Measurements from ENCODE around the gene VSTM4. TPM values are rescaled to one million over a fixed set of nuclear protein-coding genes. Genes with fewer than 3 reads are reported as not detected.

VSTM4 gene
- total RNA-seq, 1 experiment from 2014 or later, result 0.72 TPM

GRCh38 chr10:49008091-49008490, 107.2 kb downstream of the VSTM4 start:
- Mint-ChIP-seq H3K27ac (no peak overlapping the region), H3K4me3 (no peak overlapping the region), H3K9me3 (peaks cover 8% of the 10 kb centered on the region), H3K36me3 (no peaks in the 10 kb centered on the region; the same call in 1 of the 2 replicates), H3K4me1 (peaks cover 6% of the 10 kb centered on the region), H3K27me3 (ENCODE audit: low read depth) (no peaks in the 10 kb centered on the region)
- CTCF ChIA-PET, result interaction anchor here (1.6 kb wide), 1 partner anchor 157 kb away, joined by 7 read pairs; no protein-coding TSS in a partner anchor
- ATAC-seq, result no peak
- no peak for TF ChIP-seq ZNF232 (CRISPR knock-in tag; IDR thresholded peaks at IDR 0.05)
- no peak for DNase-seq (ENCODE audit: low spot score)
- POLR2A ChIA-PET, result no interaction called here

GRCh38 chr10:49007129-49007528, 108.2 kb downstream of the VSTM4 start:
- no peak for TF ChIP-seq ZBTB21 (CRISPR knock-in tag; IDR thresholded peaks at IDR 0.05; ENCODE audit: borderline replicate concordance)
- no peak for TF ChIP-seq SMAD3 (CRISPR knock-in tag; IDR thresholded peaks at IDR 0.05; ENCODE audit: borderline replicate concordance)
- TF ChIP-seq NR1H2 (CRISPR knock-in tag; IDR thresholded peaks at IDR 0.05), result no peak
- no peak for TF ChIP-seq E2F1 (CRISPR knock-in tag; IDR thresholded peaks at IDR 0.05)
- TF ChIP-seq MAX (CRISPR knock-in tag; IDR thresholded peaks at IDR 0.05), result no peak
- no peak for TF ChIP-seq ARID4B (CRISPR knock-in tag; IDR thresholded peaks at IDR 0.05; ENCODE audit: borderline replicate concordance)
- TF ChIP-seq PRDM15 (CRISPR knock-in tag; IDR thresholded peaks at IDR 0.05), result no peak
- TF ChIP-seq ZNF263 (CRISPR knock-in tag; IDR thresholded peaks at IDR 0.05; ENCODE audit: low read depth), result no peak
- no peak for TF ChIP-seq PREB (CRISPR knock-in tag; IDR thresholded peaks at IDR 0.05; ENCODE audit: borderline replicate concordance)
- no peak for TF ChIP-seq MLX (CRISPR knock-in tag; IDR thresholded peaks at IDR 0.05)
- no peak for TF ChIP-seq ZNF671 (CRISPR knock-in tag; IDR thresholded peaks at IDR 0.05)
- TF ChIP-seq RORB (CRISPR knock-in tag; IDR thresholded peaks at IDR 0.05), result no peak
- TF ChIP-seq KAT7 (CRISPR knock-in tag; IDR thresholded peaks at IDR 0.05; ENCODE audit: borderline replicate concordance), result no peak
- no peak for TF ChIP-seq NR3C1 (CRISPR knock-in tag; conservative IDR thresholded peaks at IDR 0.05; ENCODE audit: low read depth)
- no peak for TF ChIP-seq HMGA2 (CRISPR knock-in tag; IDR thresholded peaks at IDR 0.05)
- TF ChIP-seq MYBL2 (CRISPR knock-in tag; IDR thresholded peaks at IDR 0.05), result no peak
- no peak for TF ChIP-seq OVOL2 (CRISPR knock-in tag; IDR thresholded peaks at IDR 0.05; ENCODE audit: borderline replicate concordance)
- CTCF ChIA-PET, result no interaction called here
- Mint-ChIP-seq H3K27me3 (ENCODE audit: low read depth) (no peaks in the 10 kb centered on the region), H3K36me3 (no peaks in the 10 kb centered on the region; the same call in 1 of the 2 replicates), H3K27ac (no peak overlapping the region), H3K4me1 (0 out of 2 replicates have a peak, but pooled peaks cover under 1% of the 10 kb centered on the region), H3K4me3 (no peak overlapping the region), H3K9me3 (peaks cover 8% of the 10 kb centered on the region)
- no peak for ATAC-seq
- no peak for DNase-seq (ENCODE audit: low spot score)
- POLR2A ChIA-PET, result no interaction called here

All from WTC11 (cell line).